HepG2 (cell line): ENCODE data around the gene CAPZA1. TPM values are rescaled to one million over a fixed set of nuclear protein-coding genes. Genes with fewer than 3 reads are reported as not detected.

Experiments
- ATAC-seq: fragments of 200-7000 bp; cut with Tn5 transposase; 3 replicates; pipeline ENCODE4 v1.9.1; 2020; ENCODE audit warnings: mild to moderate bottlenecking, moderate library complexity
- BruUV-seq: library from RNA; stranded (reverse); fragments of 400-500 nt; replicated peaks from 2 replicates; lab custom pipeline; 2021; lab: Mats Ljungman, UMichigan
- CTCF ChIA-PET: fragments of 300-600 bp; formaldehyde crosslinking; extraction: SDS; loops from one replicate; lab custom pipeline; 2021; ENCODE audit warnings: low total read pairs, inconsistent platforms, low intra/inter-chr PET ratio; lab: Yijun Ruan, JAX
- POLR2A ChIA-PET: fragments of 350-600 bp; sonication (Branson Sonifier 250); formaldehyde crosslinking; loops from one replicate; lab custom pipeline; 2020; ENCODE audit warnings: antibody characterized with exemption, inconsistent platforms; lab: Yijun Ruan, JAX
- DNase-seq: peaks from one replicate; pipeline ENCODE4 v3.0.0-alpha.2; 2015; ENCODE audit warnings: low spot score
- FAIRE-seq: peaks from 3 replicates; lab custom pipeline; 2011; peaks lifted over from hg19 to GRCh38; lab: Jason Lieb, UNC
- H2AFZ ChIP-seq: one replicate; pipeline ENCODE4 v1.6.1; 2011; ENCODE audit warnings: low read length, inconsistent platforms
- H3K27ac ChIP-seq: fragments of 300-600 bp; 3 replicates; pipeline ENCODE4 v1.8.0; 2011; ENCODE audit warnings: mixed run types, mild to moderate bottlenecking, mixed read lengths, low read length, inconsistent platforms; ENCODE audit not compliant: insufficient read depth; ENCODE audit errors: extremely low read length
- H3K27me3 ChIP-seq, 2 experiments: fragments of 200-600 bp in 1 of 2; 2 replicates in 1 of 2; 3 replicates in 1 of 2; pipeline versions ENCODE4 v1.6.0 to v1.8.0; 2011; ENCODE audit warnings: low read length in 2 of 2, mild to moderate bottlenecking in 2 of 2, moderate library complexity in 2 of 2, inconsistent platforms in 1 of 2; ENCODE audit not compliant: insufficient read depth in 2 of 2, control insufficient read depth in 1 of 2
- H3K36me3 ChIP-seq, 2 experiments: fragments of 200-600 bp in 1 of 2; replicated peaks in 1 of 2; 2 replicates in 1 of 2; 3 replicates in 1 of 2; pipeline versions ENCODE4 v1.5.1 to v1.8.0; 2011; ENCODE audit warnings: low read length in 2 of 2, inconsistent platforms in 1 of 2; ENCODE audit not compliant: insufficient read depth in 2 of 2, control insufficient read depth in 1 of 2
- H3K4me1 ChIP-seq: 2 replicates; pipeline ENCODE4 v1.5.1; 2012; ENCODE audit warnings: low read length, inconsistent platforms; ENCODE audit not compliant: insufficient read depth
- H3K4me2 ChIP-seq: 2 replicates; pipeline ENCODE4 v1.6.0; 2011; ENCODE audit warnings: low read depth, low read length, inconsistent platforms
- H3K4me3 ChIP-seq, 3 experiments: fragments of 200-600 bp in 1 of 3; sonication (generic), shearing (Covaris generic) in 1 of 3; replicated peaks in 1 of 3; 2 replicates each; pipeline ENCODE4 v1.5.1; 2011 to 2016; ENCODE audit warnings: low read length in 3 of 3, inconsistent platforms in 2 of 3, low read depth in 2 of 3, mild to moderate bottlenecking in 2 of 3, control low read depth in 1 of 3, mixed read lengths in 1 of 3; ENCODE audit not compliant: insufficient read depth in 1 of 3
- H3K79me2 ChIP-seq: one replicate; pipeline ENCODE4 v1.6.1; 2011; ENCODE audit warnings: low read length, inconsistent platforms; ENCODE audit not compliant: insufficient read depth
- H3K9ac ChIP-seq: 2 replicates; pipeline ENCODE4 v1.6.0; 2011; ENCODE audit warnings: mild to moderate bottlenecking, low read depth, low read length, inconsistent platforms; ENCODE audit not compliant: insufficient read depth
- H3K9me3 ChIP-seq: 2 replicates; pipeline ENCODE4 v1.5.1; 2012; ENCODE audit warnings: mild to moderate bottlenecking, low read length
- H4K20me1 ChIP-seq: 2 replicates; pipeline ENCODE4 v1.6.0; 2011; ENCODE audit warnings: inconsistent platforms, mild to moderate bottlenecking, low read length, moderate library complexity; ENCODE audit not compliant: insufficient read depth
- CHD4 ChIP-seq: fragments of 200-600 bp; sonication (generic); IDR thresholded peaks from 2 replicates; pipeline ENCODE4 v1.7.0; 2017; ENCODE audit warnings: mild to moderate bottlenecking, low read length, borderline replicate concordance
- KLF15 ChIP-seq: sonication (generic); formaldehyde crosslinking; IDR thresholded peaks from 2 replicates; pipeline ENCODE4 v1.8.1; 2023; ENCODE audit warnings: borderline replicate concordance, mild to moderate bottlenecking, inconsistent platforms, missing genetic modification reagents, mixed read lengths
- MAFF ChIP-seq: IDR thresholded peaks from 2 replicates; pipeline ENCODE4 v1.6.1; 2011; ENCODE audit warnings: low read depth, low read length, improper control_type of control experiment
- POLR2G ChIP-seq: fragments of 200-400 bp; formaldehyde crosslinking; IDR thresholded peaks from 2 replicates; pipeline ENCODE4 v1.6.1; 2018; ENCODE audit warnings: mild to moderate bottlenecking, low read depth, low read length, moderate library complexity
- ZNF280B ChIP-seq: sonication (generic); formaldehyde crosslinking; IDR thresholded peaks from 2 replicates; pipeline ENCODE4 v1.5.0; 2020; ENCODE audit warnings: missing genetic modification reagents, mild to moderate bottlenecking, borderline replicate concordance
- ZNF414 ChIP-seq: sonication (generic); formaldehyde crosslinking; IDR thresholded peaks from 2 replicates; pipeline ENCODE4 v1.5.0; 2020; ENCODE audit warnings: missing genetic modification reagents
- ZNF615 ChIP-seq: sonication (generic); formaldehyde crosslinking; IDR thresholded peaks from 2 replicates; pipeline ENCODE4 v1.5.0; 2020; ENCODE audit warnings: mild to moderate bottlenecking, missing genetic modification reagents, borderline replicate concordance
- WGBS: methylation state at CpG from one replicate; pipeline ENCODE4 v1.1.6; 2017; ENCODE audit warnings: low lambda C conversion rate; 5-methylcytosine and 5-hydroxymethylcytosine counted together
- in situ Hi-C: cut with HindIII; loops from 2 replicates; pipeline ENCODE4 v1.10.0; 2017; ENCODE audit warnings: low pct_unique_long_range_greater_than_20kb; ENCODE audit not compliant: extremely low pct_ligation_motif_present
- intact Hi-C: fragments of 100-400 bp; cut with micrococcal nuclease; formaldehyde crosslinking; loops from one replicate; pipeline ENCODE4 v1.10.0; 2022; ENCODE audit not compliant: unreplicated experiment
- polyA plus RNA-seq, 8 experiments: library from polyadenylated mRNA; depleted of rRNA in 3 of 8; stranded (reverse) in 7 of 8; unstranded in 1 of 8; fragments of >200 nt; fragmentation: Illumina TruSeq in 4 of 8; extraction: Trizol in 4 of 8; gene quantifications; 2 replicates each; pipeline versions ENCODE4 v1.2.1 to v1.2.3, GENCODE V29; 2011 to 2016; ENCODE audit warnings: low read depth in 4 of 8, missing spikeins in 1 of 8, mixed read lengths in 1 of 8; ENCODE audit not compliant: insufficient read depth in 1 of 8
- total RNA-seq, 5 experiments: library from RNA; depleted of rRNA; stranded (reverse); fragments of >200 nt; fragmentation: Illumina TruSeq; extraction: Trizol; gene quantifications; 2 replicates each; pipeline ENCODE4 v1.2.3, GENCODE V29; 2016; ENCODE audit warnings: low read depth in 1 of 5

CAPZA1 gene
- total and polyA plus RNA-seq, 2 of the 13 experiments (the other 11 are each of a cell fraction or from before 2014, with no cell fraction given) = 67.0 to 117 TPM

- BruUV-seq = no TSS peak
- no peak overlapping the region for H3K4me3 ChIP-seq
- peaks cover 94% of the 10 kb centered on the region for H3K79me2 ChIP-seq
These were observed 14.0 kb downstream of the CAPZA1 start for GRCh38 chr1:112633628-112634027.

More at GRCh38 chr1:112633628-112634027, 14.0 kb downstream of the CAPZA1 start:
- FAIRE-seq (no peak), ATAC-seq (no peak), DNase-seq (no peak)
- H3K4me2 ChIP-seq = no peak overlapping the region
- peaks cover 0 to 9% of the 10 kb centered on the region in 2 experiments; a peak in 3 of 5 replicates for H3K36me3 ChIP-seq
- H3K4me1 ChIP-seq = peaks cover 80% of the 10 kb centered on the region
- in situ Hi-C loops = no loop called here
- TF ChIP-seq ZNF615 (CRISPR knock-in tag) (no peak), KLF15 (CRISPR knock-in tag) (no peak), POLR2G (no peak), ZNF414 (CRISPR knock-in tag) (no peak), ZNF280B (no peak), MAFF (no peak), CHD4 (no peak)
- peaks cover 59% of the 10 kb centered on the region for H4K20me1 ChIP-seq
- ChIA-PET CTCF (no interaction called here), POLR2A (no interaction called here)
- no peak overlapping the region for H3K27ac ChIP-seq
- no peak overlapping the region for H2AFZ ChIP-seq
- 93% methylated on average over 2 of the region's 2 CpGs for WGBS
- H3K27me3 ChIP-seq = no peaks in the 10 kb centered on the region
- H3K9ac ChIP-seq = no peak overlapping the region
- H3K9me3 ChIP-seq = no peaks in the 10 kb centered on the region
- intact Hi-C loops = no loop called here
